ENCODE results near the gene CTTN.

The CTTN gene

DNA sequence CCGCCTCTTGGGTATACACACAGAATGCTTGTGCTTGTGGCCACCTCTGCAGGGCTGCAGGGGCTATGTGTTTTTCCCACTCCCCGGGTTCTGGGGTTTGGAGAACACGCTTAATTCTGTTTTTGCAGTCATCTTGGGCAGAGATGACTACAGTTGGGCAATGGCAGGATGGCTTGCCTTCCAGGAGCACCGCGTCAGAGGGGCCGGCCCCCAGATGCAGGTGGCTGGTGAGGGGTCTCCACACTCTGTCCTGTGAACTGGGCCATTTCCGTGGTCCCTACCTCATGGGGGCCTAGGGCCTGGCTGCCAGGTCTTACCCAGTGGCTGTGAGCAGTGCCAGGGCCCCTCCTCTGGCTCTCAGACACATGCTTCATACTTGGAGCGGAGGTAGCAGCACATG is 68.3 kb downstream of the CTTN start:
- no peak for TF ChIP-seq SIN3A (IDR thresholded peaks at IDR 0.05; ENCODE audit: borderline replicate concordance, insufficient read depth, low read length)
- TF ChIP-seq TAF1 (IDR thresholded peaks at IDR 0.05; ENCODE audit: borderline replicate concordance, insufficient read depth, low read length): no peak
- TF ChIP-seq, protein P1, sequence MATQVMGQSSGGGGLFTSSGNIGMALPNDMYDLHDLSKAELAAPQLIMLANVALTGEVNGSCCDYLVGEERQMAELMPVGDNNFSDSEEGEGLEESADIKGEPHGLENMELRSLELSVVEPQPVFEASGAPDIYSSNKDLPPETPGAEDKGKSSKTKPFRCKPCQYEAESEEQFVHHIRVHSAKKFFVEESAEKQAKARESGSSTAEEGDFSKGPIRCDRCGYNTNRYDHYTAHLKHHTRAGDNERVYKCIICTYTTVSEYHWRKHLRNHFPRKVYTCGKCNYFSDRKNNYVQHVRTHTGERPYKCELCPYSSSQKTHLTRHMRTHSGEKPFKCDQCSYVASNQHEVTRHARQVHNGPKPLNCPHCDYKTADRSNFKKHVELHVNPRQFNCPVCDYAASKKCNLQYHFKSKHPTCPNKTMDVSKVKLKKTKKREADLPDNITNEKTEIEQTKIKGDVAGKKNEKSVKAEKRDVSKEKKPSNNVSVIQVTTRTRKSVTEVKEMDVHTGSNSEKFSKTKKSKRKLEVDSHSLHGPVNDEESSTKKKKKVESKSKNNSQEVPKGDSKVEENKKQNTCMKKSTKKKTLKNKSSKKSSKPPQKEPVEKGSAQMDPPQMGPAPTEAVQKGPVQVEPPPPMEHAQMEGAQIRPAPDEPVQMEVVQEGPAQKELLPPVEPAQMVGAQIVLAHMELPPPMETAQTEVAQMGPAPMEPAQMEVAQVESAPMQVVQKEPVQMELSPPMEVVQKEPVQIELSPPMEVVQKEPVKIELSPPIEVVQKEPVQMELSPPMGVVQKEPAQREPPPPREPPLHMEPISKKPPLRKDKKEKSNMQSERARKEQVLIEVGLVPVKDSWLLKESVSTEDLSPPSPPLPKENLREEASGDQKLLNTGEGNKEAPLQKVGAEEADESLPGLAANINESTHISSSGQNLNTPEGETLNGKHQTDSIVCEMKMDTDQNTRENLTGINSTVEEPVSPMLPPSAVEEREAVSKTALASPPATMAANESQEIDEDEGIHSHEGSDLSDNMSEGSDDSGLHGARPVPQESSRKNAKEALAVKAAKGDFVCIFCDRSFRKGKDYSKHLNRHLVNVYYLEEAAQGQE (IDR thresholded peaks at IDR 0.05; ENCODE audit: insufficient read depth in 1 of 2, low read depth in 2 of 2, low read length in 2 of 2): no peak
- no peak for TF ChIP-seq FOXP2 (optimal IDR thresholded peaks at IDR 0.05; ENCODE audit: borderline replicate concordance, extremely low read depth, extremely low read length, insufficient read depth)
- no peak for TF ChIP-seq POLR2AphosphoS5 (IDR thresholded peaks at IDR 0.05; ENCODE audit: low read depth, low read length)

DNA sequence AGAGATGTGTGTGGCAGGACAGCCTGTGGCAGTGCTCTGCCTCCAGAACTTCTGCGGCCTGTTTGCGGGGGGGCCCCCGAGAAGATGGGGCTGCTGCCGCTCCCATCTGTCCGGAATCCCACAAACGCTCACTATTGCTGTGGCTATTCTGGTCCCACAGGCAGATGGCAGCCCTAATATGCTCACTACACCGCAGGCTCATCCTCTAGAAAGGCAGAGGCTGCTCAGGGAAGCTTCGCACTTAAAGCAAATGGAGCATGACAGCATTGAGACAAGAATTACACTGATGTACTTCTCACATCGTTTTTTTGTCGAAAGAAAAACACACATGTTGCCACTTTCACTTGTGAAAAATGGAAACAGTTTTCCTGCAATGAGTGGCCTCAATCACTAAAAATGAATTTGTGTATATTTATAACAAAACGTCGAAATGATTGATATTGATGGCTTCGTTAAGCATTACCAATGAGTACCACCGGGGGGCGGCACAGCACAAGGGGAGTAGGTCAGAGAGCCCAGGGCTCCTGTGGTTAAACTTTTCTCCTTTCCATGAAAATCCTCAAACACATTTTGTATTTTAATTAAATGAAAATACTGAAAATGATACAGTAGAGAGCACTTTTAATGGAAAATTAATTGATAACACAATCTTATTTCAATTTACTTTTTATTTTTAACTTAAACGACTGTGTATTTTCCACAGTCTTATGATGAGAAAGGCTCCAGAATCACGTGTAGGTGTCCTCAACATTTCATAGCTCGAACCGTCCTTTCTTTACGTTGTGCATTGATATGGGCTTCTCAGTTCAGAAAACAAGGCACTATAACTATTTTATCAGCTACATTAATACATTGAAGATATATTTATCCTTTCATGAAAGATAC is 69.1 kb downstream of the CTTN start:
- TF ChIP-seq POLR2AphosphoS5 (IDR thresholded peaks at IDR 0.05; ENCODE audit: low read depth, low read length) (no peak), TAF1 (IDR thresholded peaks at IDR 0.05; ENCODE audit: borderline replicate concordance, insufficient read depth, low read length) (no peak)

DNA sequence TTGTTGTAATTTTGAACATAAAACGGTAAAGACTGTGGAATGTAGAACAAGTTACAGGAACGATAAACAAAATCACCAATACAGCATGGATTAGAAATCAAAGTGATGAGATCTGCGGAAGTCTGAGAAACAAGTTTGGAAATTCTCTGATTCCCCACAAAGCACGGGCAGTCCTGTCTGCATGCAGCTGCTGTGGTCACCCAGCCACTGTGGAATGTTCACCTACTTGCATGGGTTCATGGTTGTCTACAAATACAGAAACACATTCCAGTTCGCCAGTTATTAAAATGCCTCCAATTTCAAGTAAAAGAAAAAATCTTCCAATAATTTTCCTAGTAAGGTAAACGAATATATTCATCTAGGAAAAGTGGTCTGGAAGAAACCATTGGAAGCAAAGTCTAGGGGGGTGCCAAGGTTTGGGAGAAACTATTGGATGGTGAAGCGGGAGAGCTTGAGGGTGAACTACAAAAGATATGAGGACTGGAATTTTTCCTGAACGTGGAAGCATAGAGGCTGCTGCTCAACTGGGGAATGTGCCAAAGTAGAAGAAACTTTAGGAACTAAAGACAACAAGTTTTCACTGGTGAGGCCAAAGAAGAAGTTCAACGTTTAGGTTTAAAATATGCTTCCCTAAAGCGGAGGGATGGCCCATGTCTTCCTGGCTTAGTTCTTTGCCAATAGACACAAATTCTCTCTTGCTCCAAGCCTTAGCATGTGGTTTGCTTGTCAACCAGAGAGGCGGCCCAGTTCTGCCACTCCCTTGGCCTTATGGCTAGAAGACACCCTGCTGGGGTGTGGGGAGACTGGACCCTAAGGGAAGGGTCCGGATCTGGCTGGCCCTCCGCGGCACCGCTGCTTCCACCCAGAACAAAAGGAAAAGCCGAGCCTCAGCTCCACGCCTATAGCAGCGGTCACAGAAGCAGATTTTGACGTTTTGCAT is 70.2 kb downstream of the CTTN start:
- TF ChIP-seq SIN3A (IDR thresholded peaks at IDR 0.05; ENCODE audit: borderline replicate concordance, insufficient read depth, low read length) (no peak), FOXP2 (optimal IDR thresholded peaks at IDR 0.05; ENCODE audit: borderline replicate concordance, extremely low read depth, extremely low read length, insufficient read depth) (no peak), POLR2AphosphoS5 (IDR thresholded peaks at IDR 0.05; ENCODE audit: low read depth, low read length) (no peak), TAF1 (IDR thresholded peaks at IDR 0.05; ENCODE audit: borderline replicate concordance, insufficient read depth, low read length) (no peak)
- TF ChIP-seq, protein P1 (IDR thresholded peaks at IDR 0.05; ENCODE audit: insufficient read depth in 1 of 2, low read depth in 2 of 2, low read length in 2 of 2): no peak

DNA sequence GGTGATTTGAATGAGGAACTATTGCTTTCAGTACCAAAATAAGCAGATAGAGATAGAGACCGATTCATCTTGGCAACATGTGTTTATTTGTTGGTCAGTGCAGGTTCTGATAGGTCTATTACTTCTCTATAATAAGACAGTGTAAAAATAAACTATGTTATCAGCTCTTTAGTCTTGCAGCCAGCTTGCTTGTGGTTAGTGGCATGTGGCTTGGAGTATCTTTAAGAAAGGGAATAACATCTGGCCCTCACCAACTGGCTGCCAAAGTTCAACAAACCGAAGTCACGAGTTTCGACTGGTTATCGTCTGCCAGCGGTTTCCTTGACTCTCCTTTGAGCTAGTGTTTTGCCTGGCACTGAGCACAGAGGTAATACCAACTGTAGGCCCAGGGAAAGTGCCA is 71.8 kb downstream of the CTTN start:
- TF ChIP-seq, protein P1 (IDR thresholded peaks at IDR 0.05; ENCODE audit: insufficient read depth in 1 of 2, low read depth in 2 of 2, low read length in 2 of 2): no peak
- TF ChIP-seq TAF1 (IDR thresholded peaks at IDR 0.05; ENCODE audit: borderline replicate concordance, insufficient read depth, low read length) (no peak), FOXP2 (optimal IDR thresholded peaks at IDR 0.05; ENCODE audit: borderline replicate concordance, extremely low read depth, extremely low read length, insufficient read depth) (no peak), POLR2AphosphoS5 (IDR thresholded peaks at IDR 0.05; ENCODE audit: low read depth, low read length) (no peak), SIN3A (IDR thresholded peaks at IDR 0.05; ENCODE audit: borderline replicate concordance, insufficient read depth, low read length) (no peak)

DNA sequence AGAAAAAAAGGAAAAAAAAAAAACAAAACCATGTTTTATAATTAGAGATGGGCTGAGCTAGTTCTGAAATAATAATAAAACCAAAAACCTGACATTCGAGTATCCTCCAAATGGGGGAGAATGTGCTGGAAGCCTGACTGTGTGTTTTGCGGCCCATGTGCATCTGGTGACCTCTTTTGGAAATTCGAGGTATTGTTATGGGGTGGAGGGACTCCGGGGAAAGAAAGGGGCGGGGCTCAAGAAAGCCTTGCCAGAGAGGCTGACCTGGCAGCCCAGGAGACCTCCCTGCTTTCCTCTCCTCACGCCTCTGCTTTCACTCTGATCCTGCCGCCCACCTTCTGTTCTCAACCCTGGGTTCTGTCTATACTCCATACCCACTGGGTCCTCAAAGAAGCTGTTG is 72.9 kb downstream of the CTTN start:
- no peak for TF ChIP-seq TAF1 (IDR thresholded peaks at IDR 0.05; ENCODE audit: borderline replicate concordance, insufficient read depth, low read length)
- no peak for TF ChIP-seq FOXP2 (optimal IDR thresholded peaks at IDR 0.05; ENCODE audit: borderline replicate concordance, extremely low read depth, extremely low read length, insufficient read depth)
- TF ChIP-seq SIN3A (IDR thresholded peaks at IDR 0.05; ENCODE audit: borderline replicate concordance, insufficient read depth, low read length): no peak
- TF ChIP-seq, protein P1 (IDR thresholded peaks at IDR 0.05; ENCODE audit: insufficient read depth in 1 of 2, low read depth in 2 of 2, low read length in 2 of 2): no peak
- no peak for TF ChIP-seq POLR2AphosphoS5 (IDR thresholded peaks at IDR 0.05; ENCODE audit: low read depth, low read length)
